Gastroesophageal sphincter (tissue), 3 donors: ENCODE measurements around the gene KHDRBS1.
"Not testable (repeated sequence)": the region's sequence is repeated elsewhere in the genome, so short reads cannot be mapped to it uniquely, and the experiment has no call there.

Experiments used
- EP300 ChIP-seq: sonication (generic); formaldehyde crosslinking; IDR thresholded peaks from one replicate; pipeline ENCODE4 v1.6.1; 2017; ENCODE audit warnings: antibody characterized with exemption, mild to moderate bottlenecking
- POLR2A ChIP-seq, 2 donors: fragments of 450-650 bp; IDR thresholded peaks; one replicate each; pipeline ENCODE4 v1.6.1; 2017; ENCODE audit warnings: antibody characterized with exemption in 2 of 2, mild to moderate bottlenecking in 2 of 2, moderate library complexity in 1 of 2
- POLR2AphosphoS5 ChIP-seq: sonication (generic); formaldehyde crosslinking; IDR thresholded peaks from one replicate; pipeline ENCODE4 v1.6.1; 2017; ENCODE audit warnings: antibody characterized with exemption
- TF ChIP-seq, protein P1 (sequence below), 4 experiments: fragments of 200-600 bp in 2 of 4; fragments of 450-650 bp in 2 of 4; sonication (generic) in 1 of 4; IDR thresholded peaks; one replicate each; pipeline ENCODE4 v1.5.1; 2017 to 2019; ENCODE audit warnings: antibody characterized with exemption in 4 of 4, mild to moderate bottlenecking in 2 of 4, moderate library complexity in 2 of 4

DNA sequence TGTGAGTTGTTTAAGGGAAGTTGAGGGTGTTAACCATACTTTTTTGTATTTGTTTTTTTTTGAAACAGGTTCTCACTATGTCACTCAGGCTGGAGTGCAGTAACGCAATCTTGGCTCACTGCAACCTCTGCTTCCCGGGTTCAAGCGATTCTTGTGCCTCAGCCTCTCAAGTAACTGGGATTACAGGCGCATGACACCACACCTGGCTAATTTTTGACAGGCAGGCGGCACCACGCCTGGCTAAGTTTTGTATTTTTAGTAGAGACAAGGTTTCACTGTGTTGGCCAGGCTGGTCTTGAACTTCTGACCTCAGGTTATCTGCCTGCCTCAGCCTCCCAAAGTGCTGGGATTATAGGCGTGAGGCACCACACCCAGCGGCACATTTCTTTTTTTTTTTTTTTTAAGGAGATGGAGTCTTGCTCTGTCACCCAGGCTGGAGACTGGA is 7.9 kb downstream of the KHDRBS1 start:
- TF ChIP-seq, protein P1, sequence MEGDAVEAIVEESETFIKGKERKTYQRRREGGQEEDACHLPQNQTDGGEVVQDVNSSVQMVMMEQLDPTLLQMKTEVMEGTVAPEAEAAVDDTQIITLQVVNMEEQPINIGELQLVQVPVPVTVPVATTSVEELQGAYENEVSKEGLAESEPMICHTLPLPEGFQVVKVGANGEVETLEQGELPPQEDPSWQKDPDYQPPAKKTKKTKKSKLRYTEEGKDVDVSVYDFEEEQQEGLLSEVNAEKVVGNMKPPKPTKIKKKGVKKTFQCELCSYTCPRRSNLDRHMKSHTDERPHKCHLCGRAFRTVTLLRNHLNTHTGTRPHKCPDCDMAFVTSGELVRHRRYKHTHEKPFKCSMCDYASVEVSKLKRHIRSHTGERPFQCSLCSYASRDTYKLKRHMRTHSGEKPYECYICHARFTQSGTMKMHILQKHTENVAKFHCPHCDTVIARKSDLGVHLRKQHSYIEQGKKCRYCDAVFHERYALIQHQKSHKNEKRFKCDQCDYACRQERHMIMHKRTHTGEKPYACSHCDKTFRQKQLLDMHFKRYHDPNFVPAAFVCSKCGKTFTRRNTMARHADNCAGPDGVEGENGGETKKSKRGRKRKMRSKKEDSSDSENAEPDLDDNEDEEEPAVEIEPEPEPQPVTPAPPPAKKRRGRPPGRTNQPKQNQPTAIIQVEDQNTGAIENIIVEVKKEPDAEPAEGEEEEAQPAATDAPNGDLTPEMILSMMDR (IDR thresholded peaks at IDR 0.05), result not testable (repeated sequence)
- TF ChIP-seq POLR2AphosphoS5; POLR2A (IDR thresholded peaks at IDR 0.05); EP300: not testable (repeated sequence)
